ENCODE measurements around the gene OR4C45.

DNA sequence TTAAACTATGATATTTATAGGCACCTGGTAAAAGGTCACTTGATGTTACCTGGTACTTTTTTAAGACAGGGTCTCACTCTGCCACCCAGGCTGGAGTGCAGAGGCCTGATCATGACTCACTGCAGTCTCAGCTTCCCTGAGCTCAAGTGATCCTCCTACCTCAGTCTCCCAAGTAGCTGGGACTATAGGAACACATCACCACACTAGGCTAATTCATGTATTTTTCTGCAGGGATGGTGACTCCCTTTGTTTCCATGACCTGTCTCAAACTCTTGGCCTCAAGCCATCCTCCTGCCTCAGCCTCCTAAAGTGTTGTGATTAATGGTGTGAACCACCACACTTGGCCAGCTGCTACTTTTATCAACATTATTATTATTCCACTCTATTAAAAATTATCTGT, 47.6 kb downstream of the OR4C45 start:
- no peak for TF ChIP-seq CTCF (conservative IDR thresholded peaks at IDR 0.05; ENCODE audit: low read length)
- TF ChIP-seq EZH2phosphoT487 (IDR thresholded peaks at IDR 0.05; ENCODE audit: borderline replicate concordance, low read depth, low read length): no peak

Data from OCI-LY7 (cell line).